GM12801 (cell line): ENCODE results near the gene TSPAN7.

Source experiments
- TF ChIP-seq, protein P1 (sequence below): IDR thresholded peaks from one replicate; pipeline ENCODE4 v1.5.1; 2011; ENCODE audit warnings: control low read depth; ENCODE audit not compliant: insufficient read length; ENCODE audit errors: extremely low read depth

TSPAN7 gene, protein sequence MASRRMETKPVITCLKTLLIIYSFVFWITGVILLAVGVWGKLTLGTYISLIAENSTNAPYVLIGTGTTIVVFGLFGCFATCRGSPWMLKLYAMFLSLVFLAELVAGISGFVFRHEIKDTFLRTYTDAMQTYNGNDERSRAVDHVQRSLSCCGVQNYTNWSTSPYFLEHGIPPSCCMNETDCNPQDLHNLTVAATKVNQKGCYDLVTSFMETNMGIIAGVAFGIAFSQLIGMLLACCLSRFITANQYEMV

DNA sequence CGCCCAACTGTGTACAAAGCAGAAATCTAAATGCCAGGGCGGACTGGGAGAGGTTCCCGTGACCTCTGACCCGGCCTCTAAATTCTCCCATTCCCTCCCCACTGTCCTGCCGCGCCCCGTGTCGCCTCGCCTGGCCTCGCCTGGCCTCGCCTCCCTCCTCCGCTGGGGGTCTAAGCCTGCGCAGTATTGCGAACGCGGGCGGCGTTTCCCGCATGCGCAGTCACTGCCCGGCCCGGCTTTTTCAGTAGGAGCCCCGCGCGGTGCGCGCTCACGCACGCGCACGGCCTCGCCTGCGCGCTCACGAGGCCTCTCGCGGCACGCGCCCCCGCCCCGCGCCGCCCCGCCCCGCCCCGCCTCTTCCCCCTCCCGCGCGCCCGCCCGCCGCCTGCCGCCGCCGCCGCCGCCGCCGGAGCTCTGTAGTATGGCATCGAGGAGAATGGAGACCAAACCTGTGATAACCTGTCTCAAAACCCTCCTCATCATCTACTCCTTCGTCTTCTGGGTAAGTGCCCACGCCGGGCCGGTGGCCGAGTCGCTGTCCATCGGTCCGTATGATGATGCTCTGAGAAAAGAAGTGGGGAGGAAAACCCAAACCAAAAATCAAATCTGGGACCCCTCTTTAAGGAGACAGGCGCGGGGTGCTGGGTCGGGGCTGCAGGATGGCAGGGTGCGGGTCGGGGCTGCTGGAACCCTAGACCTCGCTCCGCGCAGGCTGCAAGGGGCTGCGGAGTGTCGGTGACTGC, at the start of gene TSPAN7:
TSS of gene TSPAN7 (plus strand) at position 417 of the 743 bp plus-strand sequence. CDS start at position 422, 5 bp downstream.
- TF ChIP-seq, protein P1, sequence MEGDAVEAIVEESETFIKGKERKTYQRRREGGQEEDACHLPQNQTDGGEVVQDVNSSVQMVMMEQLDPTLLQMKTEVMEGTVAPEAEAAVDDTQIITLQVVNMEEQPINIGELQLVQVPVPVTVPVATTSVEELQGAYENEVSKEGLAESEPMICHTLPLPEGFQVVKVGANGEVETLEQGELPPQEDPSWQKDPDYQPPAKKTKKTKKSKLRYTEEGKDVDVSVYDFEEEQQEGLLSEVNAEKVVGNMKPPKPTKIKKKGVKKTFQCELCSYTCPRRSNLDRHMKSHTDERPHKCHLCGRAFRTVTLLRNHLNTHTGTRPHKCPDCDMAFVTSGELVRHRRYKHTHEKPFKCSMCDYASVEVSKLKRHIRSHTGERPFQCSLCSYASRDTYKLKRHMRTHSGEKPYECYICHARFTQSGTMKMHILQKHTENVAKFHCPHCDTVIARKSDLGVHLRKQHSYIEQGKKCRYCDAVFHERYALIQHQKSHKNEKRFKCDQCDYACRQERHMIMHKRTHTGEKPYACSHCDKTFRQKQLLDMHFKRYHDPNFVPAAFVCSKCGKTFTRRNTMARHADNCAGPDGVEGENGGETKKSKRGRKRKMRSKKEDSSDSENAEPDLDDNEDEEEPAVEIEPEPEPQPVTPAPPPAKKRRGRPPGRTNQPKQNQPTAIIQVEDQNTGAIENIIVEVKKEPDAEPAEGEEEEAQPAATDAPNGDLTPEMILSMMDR: no peak

DNA sequence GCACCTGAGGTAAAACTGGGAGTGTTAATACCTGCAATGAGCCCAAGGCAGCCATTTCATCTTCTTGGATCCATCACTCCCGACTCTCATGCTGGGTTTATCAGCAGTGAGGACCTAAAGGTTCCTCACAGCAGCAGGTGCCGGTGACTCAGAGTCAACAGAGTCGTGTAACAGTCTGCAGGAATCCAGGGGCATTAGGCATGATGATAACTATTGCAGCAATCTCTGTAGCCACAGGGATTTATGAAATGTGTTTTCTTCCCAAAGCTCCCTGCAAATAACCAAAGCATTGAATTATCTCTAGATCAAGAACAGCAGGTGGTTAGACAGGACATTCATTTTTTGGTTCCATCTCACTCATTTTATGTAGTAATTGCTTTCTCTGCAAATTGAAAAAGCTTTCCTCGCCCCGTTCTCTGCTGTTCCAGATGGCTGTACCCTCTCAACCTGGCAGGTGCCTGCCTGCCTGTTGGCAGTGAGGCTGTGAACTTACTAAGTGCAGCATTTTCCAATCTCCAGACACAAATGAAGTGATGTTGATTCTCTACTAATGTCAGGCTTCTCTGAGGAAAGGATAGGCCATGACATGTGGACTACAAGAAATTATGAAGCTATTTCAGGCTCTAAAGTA, 48.1 kb upstream of the TSPAN7 start:
- TF ChIP-seq, protein P1: no peak

DNA sequence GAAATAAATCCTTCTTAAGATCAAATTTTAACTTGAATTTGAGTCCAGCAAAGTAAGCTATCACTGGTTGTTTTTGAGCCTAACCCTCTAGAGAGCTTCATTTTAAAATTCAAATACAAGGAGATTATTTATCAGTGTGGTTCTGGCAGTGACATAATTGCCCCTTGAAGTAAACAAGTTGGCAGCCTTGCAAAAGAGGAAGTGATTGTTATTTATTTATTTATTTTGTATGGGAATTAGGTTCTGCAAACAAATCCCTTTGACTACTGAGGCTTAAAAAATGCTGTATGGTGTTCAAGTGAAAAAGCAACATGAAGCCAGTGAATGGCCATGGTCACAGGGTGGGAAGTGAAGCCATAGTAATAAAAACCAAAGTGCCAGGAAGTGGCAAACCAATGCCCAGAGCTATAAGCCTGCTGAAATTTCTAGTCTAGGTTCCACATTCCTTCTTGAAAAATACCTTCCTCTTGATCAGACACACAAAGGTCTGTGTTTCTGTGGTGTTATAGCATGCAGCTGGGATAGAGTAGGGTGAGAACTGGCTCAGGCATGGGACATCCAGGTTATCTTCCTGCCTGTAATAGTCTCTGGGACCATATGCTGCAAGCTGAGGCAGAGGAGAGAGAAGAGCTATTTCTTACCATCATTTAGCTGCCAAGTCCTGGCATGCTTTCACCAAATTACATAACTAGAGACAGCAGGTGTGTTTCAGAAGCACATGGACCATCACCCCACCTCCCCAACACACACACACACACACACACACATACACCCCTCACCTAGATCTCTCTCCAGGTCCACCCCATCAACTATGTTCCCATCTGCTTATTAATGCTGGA, 47.1 kb upstream of the TSPAN7 start:
- TF ChIP-seq, protein P1: no peak

DNA sequence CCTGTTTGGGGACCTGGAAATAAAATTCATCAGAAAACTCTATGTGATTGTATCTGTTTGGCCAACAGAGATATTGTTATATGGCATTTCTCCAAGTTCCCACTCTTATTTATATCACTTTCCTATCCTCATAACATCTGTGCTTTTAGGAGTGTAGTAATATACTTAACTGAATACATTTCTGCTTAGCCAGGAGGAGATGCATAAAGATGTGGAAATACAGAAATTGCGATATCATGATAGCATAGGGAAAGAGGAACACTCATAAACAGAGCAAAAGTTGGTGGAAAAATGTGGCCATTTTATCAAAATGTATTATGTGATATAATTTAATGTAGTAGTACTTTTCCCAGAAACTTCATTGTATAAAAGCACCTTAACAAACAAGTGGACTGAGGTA, 46.1 kb upstream of the TSPAN7 start:
- TF ChIP-seq, protein P1: no peak

DNA sequence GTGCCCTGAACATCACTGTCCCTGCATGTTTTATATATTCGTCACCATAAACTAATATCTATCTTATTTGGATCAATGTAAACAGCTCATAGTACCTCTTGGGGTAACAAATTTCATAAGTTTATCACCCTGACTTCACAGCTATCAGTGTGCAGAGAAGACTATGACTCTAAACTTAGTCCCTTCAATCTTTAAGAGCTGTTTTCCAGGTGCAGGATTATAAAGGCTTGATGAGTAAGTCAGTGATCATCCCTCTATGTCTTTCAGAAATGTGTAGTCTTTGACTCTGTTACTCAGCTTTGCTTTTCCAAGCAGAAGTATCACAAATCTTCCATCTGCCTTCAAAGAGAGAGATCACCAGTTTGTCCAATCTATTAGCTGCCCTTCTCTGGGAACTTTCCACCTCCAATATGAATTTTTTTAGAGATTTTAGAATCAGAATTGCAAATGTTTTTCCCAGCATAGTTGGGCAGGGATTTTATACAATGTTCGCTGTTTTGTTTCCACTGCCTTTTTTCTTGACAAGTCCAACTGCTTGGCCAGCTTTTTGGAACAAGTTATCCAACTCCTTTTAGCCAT, 45.1 kb upstream of the TSPAN7 start:
- TF ChIP-seq, protein P1: no peak

DNA sequence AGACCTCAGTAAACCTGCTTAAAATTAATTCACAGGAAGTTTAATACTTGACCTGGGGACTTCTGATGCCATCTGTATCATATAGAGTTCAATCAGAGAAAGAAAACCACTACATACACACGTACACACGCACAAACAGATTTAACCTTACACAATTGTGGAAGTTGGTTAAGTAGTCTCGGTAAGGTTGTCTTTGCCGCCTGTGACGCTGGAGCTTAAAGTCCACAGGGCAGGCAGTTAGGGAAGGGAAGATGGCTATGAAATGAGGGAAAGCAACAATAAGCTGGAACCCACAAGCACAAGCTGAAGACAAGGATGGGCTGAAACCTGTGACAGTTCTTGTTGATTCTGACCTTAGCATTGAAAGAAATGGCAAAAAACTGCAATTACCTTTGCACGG, 41.7 kb upstream of the TSPAN7 start:
- TF ChIP-seq, protein P1: no peak

DNA sequence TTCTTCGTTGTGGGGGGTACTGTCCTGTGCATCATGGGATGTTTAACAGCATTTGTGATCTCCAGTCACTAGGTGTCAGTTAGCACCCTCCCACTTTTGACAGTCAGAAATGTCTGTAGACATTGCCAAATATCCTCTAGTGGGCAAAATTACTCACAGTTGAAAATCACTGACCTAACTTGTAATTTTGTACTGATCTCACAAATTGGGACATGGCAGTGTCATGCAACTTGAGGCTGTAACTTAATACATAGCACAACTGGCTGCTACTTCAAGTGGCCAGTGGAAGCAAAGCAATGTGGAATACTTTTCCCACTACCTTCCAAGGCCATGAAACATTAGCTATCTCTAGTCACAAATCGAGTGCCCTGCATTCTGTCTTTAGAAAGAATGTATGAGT, 23.2 kb upstream of the TSPAN7 start:
- TF ChIP-seq, protein P1: no peak
